ENCODE data around the gene CLCA4. TPM values are rescaled to one million over a fixed set of nuclear protein-coding genes. Genes with fewer than 3 reads are reported as not detected.

Gene CLCA4
- total RNA-seq, 6 donors from 2014 or later: 1.0 TPM; not detected in 5

GRCh38 chr1:86505564-86505902, 41.3 kb upstream of the CLCA4 start:
- H3K27ac ChIP-seq: no peak overlapping the region
- H3K4me3 ChIP-seq: no peak overlapping the region
- no peak for TF ChIP-seq POLR2A (IDR thresholded peaks at IDR 0.05)
- TF ChIP-seq CTCF (IDR thresholded peaks at IDR 0.05): no peak
- no peak for TF ChIP-seq POLR2AphosphoS5 (IDR thresholded peaks at IDR 0.05)
- no peak for TF ChIP-seq EP300 (IDR thresholded peaks at IDR 0.05)
- 77 to 88% methylated on average over 4 of the region's 4 CpGs for WGBS, 2 donors
- ATAC-seq (ENCODE audit: low FRiP score in 2 of 2) (no peak), DNase-seq (no peak)
- H3K36me3 ChIP-seq: no peaks in the 10 kb centered on the region
- H3K4me1 ChIP-seq: peaks cover 0 to 36% (median 12%) of the 10 kb centered on the region in 4 donors
- no peaks in the 10 kb centered on the region for H3K27me3 ChIP-seq
- no peaks in the 10 kb centered on the region for H3K9me3 ChIP-seq

- Histone ChIP-seq H3K36me3 (no peaks in the 10 kb centered on the region), H3K4me1 (peaks cover 0 to 28% (median 11%) of the 10 kb centered on the region in 4 donors), H3K27ac (no peak overlapping the region), H3K9me3 (no peaks in the 10 kb centered on the region), H3K27me3 (no peaks in the 10 kb centered on the region), H3K4me3 (no peak overlapping the region)
- TF ChIP-seq POLR2A (IDR thresholded peaks at IDR 0.05) (no peak), POLR2AphosphoS5 (IDR thresholded peaks at IDR 0.05) (no peak), EP300 (IDR thresholded peaks at IDR 0.05) (peak in 1 of 4 donors; percentile 32), CTCF (IDR thresholded peaks at IDR 0.05) (peak; percentile 33 to 69 (median 50))
- ATAC-seq (ENCODE audit: low FRiP score in 2 of 2) (peak; percentile 49 to 76), DNase-seq (peak in 1 of 2 donors; percentile 49)
- 41 to 42% methylated on average over 13 of the region's 13 CpGs for WGBS, 2 donors
Observed at GRCh38 chr1:86507935-86508582, 38.8 kb upstream of the CLCA4 start.

- DNase-seq: no peak
- WGBS, 2 donors: 81 to 82% methylated on average over 2 of the region's 2 CpGs
Observed at GRCh38 chr1:86508583-86508969, 38.3 kb upstream of the CLCA4 start.

GRCh38 chr1:86515597-86515996, 31.3 kb upstream of the CLCA4 start:
- H3K9me3 ChIP-seq: no peaks in the 10 kb centered on the region
- H3K4me3 ChIP-seq: no peak overlapping the region
- 63 to 69% methylated on average over 2 of the region's 2 CpGs for WGBS, 2 donors
- ATAC-seq (ENCODE audit: low FRiP score in 2 of 2) (no peak), DNase-seq (no peak)
- TF ChIP-seq POLR2AphosphoS5 (IDR thresholded peaks at IDR 0.05) (no peak), CTCF (IDR thresholded peaks at IDR 0.05) (peak in 4 of 6 experiments; percentile 26 to 48 (median 39))
- no peaks in the 10 kb centered on the region for H3K36me3 ChIP-seq
- H3K27me3 ChIP-seq: no peaks in the 10 kb centered on the region
- H3K27ac ChIP-seq: no peak overlapping the region
- no peaks in the 10 kb centered on the region for H3K4me1 ChIP-seq

More at GRCh38 chr1:86508583-86508969, 38.3 kb upstream of the CLCA4 start:
- Histone ChIP-seq H3K27me3 (no peaks in the 10 kb centered on the region), H3K4me3 (no peak overlapping the region), H3K27ac (no peak overlapping the region), H3K36me3 (no peaks in the 10 kb centered on the region), H3K4me1 (peaks cover 0 to 23% (median 6%) of the 10 kb centered on the region in 4 donors), H3K9me3 (no peaks in the 10 kb centered on the region)
- peak in 1 of 2 donors; percentile 88 for ATAC-seq (ENCODE audit: low FRiP score in 2 of 2)
- no peak for TF ChIP-seq POLR2A (IDR thresholded peaks at IDR 0.05)
- TF ChIP-seq EP300 (IDR thresholded peaks at IDR 0.05): no peak
- no peak for TF ChIP-seq CTCF (IDR thresholded peaks at IDR 0.05)
- TF ChIP-seq POLR2AphosphoS5 (IDR thresholded peaks at IDR 0.05): no peak

GRCh38 chr1:86516335-86516734, 30.5 kb upstream of the CLCA4 start:
- DNase-seq (no peak), ATAC-seq (ENCODE audit: low FRiP score in 2 of 2) (no peak)
- Histone ChIP-seq H3K27me3 (no peaks in the 10 kb centered on the region), H3K27ac (no peak overlapping the region), H3K9me3 (no peaks in the 10 kb centered on the region), H3K4me3 (no peak overlapping the region), H3K36me3 (no peaks in the 10 kb centered on the region), H3K4me1 (no peaks in the 10 kb centered on the region)
- WGBS, 2 donors: 92 to 95% methylated on average over 1 of the region's 1 CpG
- TF ChIP-seq CTCF (IDR thresholded peaks at IDR 0.05) (no peak), POLR2AphosphoS5 (IDR thresholded peaks at IDR 0.05) (no peak), EP300 (IDR thresholded peaks at IDR 0.05) (no peak), POLR2A (IDR thresholded peaks at IDR 0.05) (no peak)

Measured in upper lobe of left lung (tissue), 6 donors.